Body of pancreas (tissue), 4 donors: ENCODE results near the gene TRIM24.

Experiments
- POLR2A ChIP-seq, 3 donors: fragments of 450-650 bp; IDR thresholded peaks; one replicate each; pipeline ENCODE4 v1.6.1; 2016; ENCODE audit warnings: antibody characterized with exemption in 3 of 3, mild to moderate bottlenecking in 2 of 3
- TF ChIP-seq, protein P1 (sequence below), 7 experiments: fragments of 450-650 bp in 4 of 7; fragments of 200-600 bp in 3 of 7; sonication (generic) in 3 of 7; IDR thresholded peaks; one replicate each; pipeline ENCODE4 v1.5.1; 2016 to 2019; ENCODE audit warnings: antibody characterized with exemption in 7 of 7

GRCh38 chr7:138515001-138515528, 55.0 kb downstream of the TRIM24 start:
- TF ChIP-seq, protein P1, sequence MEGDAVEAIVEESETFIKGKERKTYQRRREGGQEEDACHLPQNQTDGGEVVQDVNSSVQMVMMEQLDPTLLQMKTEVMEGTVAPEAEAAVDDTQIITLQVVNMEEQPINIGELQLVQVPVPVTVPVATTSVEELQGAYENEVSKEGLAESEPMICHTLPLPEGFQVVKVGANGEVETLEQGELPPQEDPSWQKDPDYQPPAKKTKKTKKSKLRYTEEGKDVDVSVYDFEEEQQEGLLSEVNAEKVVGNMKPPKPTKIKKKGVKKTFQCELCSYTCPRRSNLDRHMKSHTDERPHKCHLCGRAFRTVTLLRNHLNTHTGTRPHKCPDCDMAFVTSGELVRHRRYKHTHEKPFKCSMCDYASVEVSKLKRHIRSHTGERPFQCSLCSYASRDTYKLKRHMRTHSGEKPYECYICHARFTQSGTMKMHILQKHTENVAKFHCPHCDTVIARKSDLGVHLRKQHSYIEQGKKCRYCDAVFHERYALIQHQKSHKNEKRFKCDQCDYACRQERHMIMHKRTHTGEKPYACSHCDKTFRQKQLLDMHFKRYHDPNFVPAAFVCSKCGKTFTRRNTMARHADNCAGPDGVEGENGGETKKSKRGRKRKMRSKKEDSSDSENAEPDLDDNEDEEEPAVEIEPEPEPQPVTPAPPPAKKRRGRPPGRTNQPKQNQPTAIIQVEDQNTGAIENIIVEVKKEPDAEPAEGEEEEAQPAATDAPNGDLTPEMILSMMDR (IDR thresholded peaks at IDR 0.05) = no peak
- no peak for TF ChIP-seq POLR2A (IDR thresholded peaks at IDR 0.05)
